ENCODE data around the gene COL9A1.
A peak's percentile ranks its signal among the peaks of the same experiment; 100 is the strongest.
"Not testable (repeated sequence)": the region's sequence is repeated elsewhere in the genome, so short reads cannot be mapped to it uniquely, and the experiment has no call there.

Gene COL9A1

DNA sequence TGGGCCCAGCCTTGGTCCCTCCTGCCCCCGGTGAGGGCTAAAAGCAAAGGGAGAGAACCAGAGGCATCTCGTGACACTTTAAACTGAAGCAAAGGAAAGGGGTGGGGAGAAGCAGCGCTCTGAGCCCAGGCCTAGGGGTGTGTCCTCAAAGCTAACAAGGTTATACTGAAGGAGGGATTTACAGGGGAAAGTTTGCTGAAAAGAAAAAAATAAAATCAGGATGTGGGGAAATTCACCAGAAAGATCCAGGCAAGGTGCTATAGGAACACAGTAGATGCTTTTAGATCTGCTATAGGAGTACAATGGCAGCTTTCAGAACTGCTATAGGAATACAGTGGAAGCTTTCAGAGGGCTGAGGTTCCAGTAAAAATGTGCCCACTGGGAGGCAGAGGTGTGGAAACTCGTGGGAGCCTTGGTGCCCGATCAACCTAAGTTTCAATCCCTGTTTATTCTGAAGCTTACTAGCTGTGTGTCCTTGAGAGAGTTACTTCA, at the start of gene COL9A1:
Gene COL9A1, minus strand, starts transcription at position 51 of the 492 bp plus-strand sequence. CDS start 160 bp downstream, outside the sequence.
- DNase-seq (ENCODE audit: low read depth) = no peak

GRCh38 chr6:70351461-70351860, 48.6 kb upstream of the COL9A1 start:
- no peak for DNase-seq (ENCODE audit: low read depth)

GRCh38 chr6:70345619-70346018, 42.7 kb upstream of the COL9A1 start:
- DNase-seq (ENCODE audit: low read depth) = no peak

GRCh38 chr6:70343313-70343712, 40.4 kb upstream of the COL9A1 start:
- DNase-seq (ENCODE audit: low read depth) = no peak

GRCh38 chr6:70339810-70340209, 36.9 kb upstream of the COL9A1 start:
- DNase-seq (ENCODE audit: low read depth) = not testable (repeated sequence)

- DNase-seq (ENCODE audit: low read depth) = no peak
These were observed 35.9 kb upstream of the COL9A1 start for GRCh38 chr6:70338775-70339174.

GRCh38 chr6:70337743-70338105, 34.8 kb upstream of the COL9A1 start:
- no peak for DNase-seq (ENCODE audit: low read depth)

DNA sequence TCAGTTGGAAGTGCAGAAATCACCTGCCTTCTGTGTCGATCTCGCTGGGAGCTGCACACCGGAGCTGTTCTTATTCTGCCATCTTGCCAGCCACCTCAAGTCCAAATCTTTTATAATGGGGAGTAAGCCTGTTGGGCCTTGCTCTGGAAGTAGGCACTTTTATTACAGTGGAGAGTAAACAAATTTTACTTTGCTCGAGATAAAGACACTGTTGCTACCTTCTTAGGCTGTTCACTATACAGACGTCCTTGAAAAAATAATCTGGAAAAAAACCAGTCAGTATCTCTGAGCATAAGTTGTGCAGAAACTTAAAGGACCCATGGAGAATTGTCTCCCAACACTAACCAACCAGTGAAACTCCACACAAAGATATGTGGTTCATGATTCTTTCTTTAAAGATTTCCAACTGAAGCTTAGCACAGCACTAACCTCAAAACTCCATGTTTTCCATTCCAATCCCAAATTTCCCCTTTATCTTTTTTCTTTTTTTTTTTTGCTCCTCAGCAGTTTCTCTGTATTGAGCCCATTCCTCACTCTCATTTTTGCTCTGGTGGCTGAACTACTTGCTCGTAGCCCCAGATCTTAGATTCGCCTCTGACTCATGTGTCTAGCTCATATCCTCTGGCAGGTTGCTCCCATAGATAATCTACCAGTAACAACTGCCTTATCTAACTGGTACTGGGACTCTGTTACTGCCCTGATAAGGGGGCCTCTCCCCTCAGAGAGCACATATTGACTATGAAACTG, 34.3 kb upstream of the COL9A1 start:
- DNase-seq (ENCODE audit: low read depth) = no peak

GRCh38 chr6:70327036-70327435, 24.2 kb upstream of the COL9A1 start:
- DNase-seq (ENCODE audit: low read depth) = no peak

GRCh38 chr6:70325009-70325408, 22.1 kb upstream of the COL9A1 start:
- no peak for DNase-seq (ENCODE audit: low read depth)

- DNase-seq (ENCODE audit: low read depth) = not testable (repeated sequence)
These were observed 14.9 kb upstream of the COL9A1 start for GRCh38 chr6:70317799-70318198.

GRCh38 chr6:70315079-70315751, 12.3 kb upstream of the COL9A1 start:
- no peak for DNase-seq (ENCODE audit: low read depth)

GRCh38 chr6:70314296-70314695, 11.4 kb upstream of the COL9A1 start:
- no peak for DNase-seq (ENCODE audit: low read depth)

DNA sequence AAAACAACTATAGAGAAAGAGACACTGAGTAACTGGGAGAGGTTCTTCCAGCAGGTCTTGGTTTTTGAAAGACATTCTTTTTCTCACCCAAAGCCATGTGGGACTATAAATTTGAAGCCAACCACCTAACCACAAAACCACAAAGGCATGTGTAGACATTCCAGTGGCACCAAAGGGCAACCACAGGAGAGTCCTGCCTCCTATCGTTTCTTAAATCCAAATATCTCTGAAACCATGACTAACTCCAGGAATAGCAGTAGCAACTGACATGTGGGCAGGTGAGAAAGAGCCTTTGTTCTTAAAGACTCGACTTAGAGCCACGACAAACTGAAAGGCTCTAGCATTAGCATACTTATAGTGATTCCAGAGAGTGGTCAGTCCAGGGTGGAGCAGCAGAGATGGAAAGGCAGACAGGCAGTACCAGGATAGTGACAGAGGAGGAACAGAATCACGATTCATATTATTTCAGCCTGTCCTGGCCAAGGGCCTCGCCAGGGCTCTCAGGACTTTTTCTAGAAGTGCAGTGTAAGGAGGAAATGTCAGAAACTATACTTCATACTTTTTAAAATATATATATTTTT, 9.4 kb upstream of the COL9A1 start:
- DNase-seq (ENCODE audit: low read depth) = peak; percentile 40

GRCh38 chr6:70310063-70310694, 7.3 kb upstream of the COL9A1 start:
- DNase-seq (ENCODE audit: low read depth) = peak; percentile 4

- DNase-seq (ENCODE audit: low read depth) = no peak
These were observed 6.4 kb upstream of the COL9A1 start for GRCh38 chr6:70309243-70309642.

- DNase-seq (ENCODE audit: low read depth) = not testable (repeated sequence)
These were observed 5.3 kb upstream of the COL9A1 start for GRCh38 chr6:70308142-70308541.

GRCh38 chr6:70307008-70307407, 4.1 kb upstream of the COL9A1 start:
- no peak for DNase-seq (ENCODE audit: low read depth)

DNA sequence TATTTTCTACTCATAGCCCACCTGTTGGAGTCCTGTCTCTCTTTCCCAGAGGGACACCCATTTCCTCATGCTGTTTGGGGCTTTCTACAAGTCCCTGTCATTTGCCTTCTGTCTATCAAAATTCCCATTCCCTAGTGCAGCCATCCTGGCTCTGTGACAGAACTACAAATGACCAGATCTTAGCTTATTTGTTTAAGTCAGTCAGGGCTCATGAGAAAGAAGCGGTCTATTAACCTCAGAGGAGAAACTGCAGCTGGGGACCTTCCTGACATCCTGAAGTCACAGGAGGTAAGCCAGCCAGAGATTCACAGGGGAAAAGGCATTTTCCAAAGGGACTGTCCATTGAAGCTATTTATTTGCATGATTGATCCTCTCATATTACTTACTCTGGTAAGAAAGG, 1.7 kb upstream of the COL9A1 start:
- DNase-seq (ENCODE audit: low read depth) = no peak

- DNase-seq (ENCODE audit: low read depth) = no peak
These were observed 3.4 kb downstream of the COL9A1 start for GRCh38 chr6:70299456-70299855.

DNA sequence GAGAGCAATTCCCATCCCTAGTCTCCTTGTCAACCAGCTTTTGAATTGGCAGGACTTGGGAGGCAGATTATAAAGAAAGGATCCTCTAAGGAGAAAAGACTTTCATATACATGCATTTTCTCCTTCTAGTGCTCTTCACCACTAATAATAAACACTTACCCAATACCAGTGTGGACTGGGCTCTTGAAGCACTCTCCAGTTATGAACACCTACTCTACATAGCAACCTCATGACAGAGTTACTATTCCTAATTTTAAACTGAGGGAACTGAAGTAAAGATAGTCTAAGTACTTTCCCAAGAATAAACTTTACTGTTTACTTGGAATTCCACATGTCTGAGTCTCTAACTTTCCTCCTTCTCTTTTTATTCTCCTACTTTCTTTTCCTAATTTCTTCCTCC, 4.8 kb downstream of the COL9A1 start:
- no peak for DNase-seq (ENCODE audit: low read depth)

DNA sequence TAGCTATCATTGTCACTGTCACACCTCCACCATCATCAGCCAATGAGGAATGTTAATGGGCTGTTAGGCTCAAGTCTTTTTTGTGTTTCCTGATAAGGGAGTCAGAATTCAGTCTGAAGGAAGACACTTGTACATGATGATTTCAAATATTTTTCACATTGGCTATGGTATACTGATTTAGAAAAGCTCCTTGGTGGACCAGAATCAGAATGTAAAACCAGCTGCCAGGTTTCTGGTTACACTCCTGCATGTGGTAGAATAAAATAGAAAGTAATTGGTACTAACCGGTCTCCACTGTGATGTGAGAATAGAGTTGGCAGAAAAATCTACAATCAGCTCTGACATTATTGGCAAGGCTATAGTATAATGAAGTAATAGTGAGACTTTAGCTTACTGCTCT, 10.7 kb downstream of the COL9A1 start:
- no peak for DNase-seq (ENCODE audit: low read depth)

DNA sequence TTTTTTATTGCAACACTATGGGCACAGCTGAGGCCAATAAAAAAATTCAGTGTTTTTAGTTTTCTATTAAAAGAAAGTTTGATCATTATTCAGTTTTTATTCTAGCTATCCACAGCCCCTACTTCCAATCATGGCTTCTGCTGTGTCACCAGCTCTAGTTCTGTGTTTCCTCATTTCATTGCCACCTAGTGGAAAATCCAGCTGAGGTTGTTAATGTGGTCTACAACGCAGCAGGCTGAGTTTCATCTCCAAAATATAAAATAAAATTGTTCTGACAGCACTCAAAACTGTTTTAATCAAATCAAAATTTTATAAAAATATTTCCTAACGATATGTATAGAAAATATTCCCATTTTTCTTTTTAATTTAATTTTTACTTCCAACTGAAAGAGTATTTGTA, 13.6 kb downstream of the COL9A1 start:
- DNase-seq (ENCODE audit: low read depth) = no peak
